WTC11 (cell line): ENCODE measurements around the gene COL16A1. TPM values are rescaled to one million over a fixed set of nuclear protein-coding genes. Genes with fewer than 3 reads are reported as not detected.

ENCODE experiments used
- ATAC-seq: fragments of 200-7000 bp; cut with Tn5 transposase; 2 replicates; pipeline ENCODE4 v1.10.0; 2021; ENCODE audit warnings: mild to moderate bottlenecking, moderate library complexity
- CTCF ChIA-PET: fragments of 300-600 bp; sonication (Branson Sonifier 250); formaldehyde crosslinking; loops from one replicate; lab custom pipeline; 2021; ENCODE audit warnings: antibody characterized with exemption; lab: Charles Lee
- POLR2A ChIA-PET: fragments of 350-600 bp; sonication (Branson Sonifier 250); formaldehyde crosslinking; loops from one replicate; lab custom pipeline; 2021; ENCODE audit warnings: antibody characterized with exemption; lab: Charles Lee
- DNase-seq: peaks from one replicate; pipeline ENCODE4 v3.0.0; 2021; ENCODE audit warnings: low spot score
- H3K27ac Mint-ChIP-seq: 2 replicates; pipeline ENCODE4 v1.8.0; 2021; ENCODE audit warnings: mixed read lengths
- H3K27me3 Mint-ChIP-seq: 2 replicates; pipeline ENCODE4 v1.8.0; 2021; ENCODE audit warnings: low read depth, mild to moderate bottlenecking, moderate library complexity, mixed read lengths
- H3K36me3 Mint-ChIP-seq: 2 replicates; pipeline ENCODE4 v1.8.0; 2021; ENCODE audit warnings: mixed read lengths
- H3K4me1 Mint-ChIP-seq: 2 replicates; pipeline ENCODE4 v1.8.0; 2022; ENCODE audit warnings: mixed read lengths
- H3K4me3 Mint-ChIP-seq: 2 replicates; pipeline ENCODE4 v1.8.0; 2021; ENCODE audit warnings: mild to moderate bottlenecking, moderate library complexity, mixed read lengths
- H3K9me3 Mint-ChIP-seq: 2 replicates; pipeline ENCODE4 v1.8.0; 2021; ENCODE audit warnings: mixed read lengths
- E2F5 ChIP-seq: sonication (generic); formaldehyde crosslinking; IDR thresholded peaks from 2 replicates; pipeline ENCODE4 v1.8.1; 2022; ENCODE audit warnings: mild to moderate bottlenecking, moderate library complexity, missing genetic modification reagents
- ERG ChIP-seq: fragments of 250-450 bp; sonication (Bioruptor Pico); IDR thresholded peaks from 2 replicates; pipeline ENCODE4 v1.8.0; 2021; ENCODE audit warnings: mild to moderate bottlenecking
- FOXJ3 ChIP-seq: sonication (generic); formaldehyde crosslinking; IDR thresholded peaks from 2 replicates; pipeline ENCODE4 v1.9.0; 2021; ENCODE audit warnings: missing genetic modification reagents, mild to moderate bottlenecking, borderline replicate concordance
- HMGA2 ChIP-seq: fragments of 250-450 bp; sonication (Bioruptor Pico); IDR thresholded peaks from 2 replicates; pipeline ENCODE4 v1.4.0; 2021; ENCODE audit warnings: mild to moderate bottlenecking, moderate library complexity
- MLX ChIP-seq: sonication (generic); formaldehyde crosslinking; IDR thresholded peaks from 2 replicates; pipeline ENCODE4 v1.8.1; 2023; ENCODE audit warnings: mild to moderate bottlenecking, missing genetic modification reagents, moderate library complexity
- NR2C2 ChIP-seq: sonication (generic); formaldehyde crosslinking; IDR thresholded peaks from 2 replicates; pipeline ENCODE4 v1.8.0; 2022; ENCODE audit warnings: mild to moderate bottlenecking, missing genetic modification reagents
- PRDM15 ChIP-seq: sonication (generic); formaldehyde crosslinking; IDR thresholded peaks from 2 replicates; pipeline ENCODE4 v1.8.0; 2022; ENCODE audit warnings: missing genetic modification reagents
- PREB ChIP-seq: sonication (generic); formaldehyde crosslinking; IDR thresholded peaks from 2 replicates; pipeline ENCODE4 v1.8.1; 2022; ENCODE audit warnings: mild to moderate bottlenecking, missing genetic modification reagents, moderate library complexity, borderline replicate concordance
- SMAD4 ChIP-seq: sonication (generic); formaldehyde crosslinking; IDR thresholded peaks from 2 replicates; pipeline ENCODE4 v1.8.0; 2022; ENCODE audit warnings: mild to moderate bottlenecking, missing genetic modification reagents
- SOX15 ChIP-seq: fragments of 250-450 bp; sonication (Bioruptor Pico); IDR thresholded peaks from 2 replicates; pipeline ENCODE4 v1.9.0; 2021; ENCODE audit warnings: mild to moderate bottlenecking
- STAT6 ChIP-seq: sonication (generic); formaldehyde crosslinking; conservative IDR thresholded peaks from 2 replicates; pipeline ENCODE4 v1.8.1; 2023; ENCODE audit warnings: mild to moderate bottlenecking, low read depth, missing genetic modification reagents, moderate library complexity
- ZNF281 ChIP-seq: sonication (generic); formaldehyde crosslinking; IDR thresholded peaks from 2 replicates; pipeline ENCODE4 v1.8.0; 2023; ENCODE audit warnings: mild to moderate bottlenecking, missing genetic modification reagents
- ZNF396 ChIP-seq: fragments of 250-450 bp; sonication (Bioruptor Pico); IDR thresholded peaks from 2 replicates; pipeline ENCODE4 v1.8.0; 2021; ENCODE audit warnings: mild to moderate bottlenecking, moderate library complexity, borderline replicate concordance
- total RNA-seq: library from RNA; stranded (reverse); gene quantifications from 3 replicates; pipeline ENCODE4 v1.2.3, GENCODE V29; 2021

Gene COL16A1
- total RNA-seq, 1 experiment from 2014 or later, result 8.8 TPM

- no peak for TF ChIP-seq ZNF396 (CRISPR knock-in tag)
- TF ChIP-seq NR2C2, result no peak
- TF ChIP-seq ERG (CRISPR knock-in tag), result no peak
- TF ChIP-seq, all 79 proteins: peak for 0
These were observed 46.6 kb downstream of the COL16A1 start (continued) for GRCh38 chr1:31657020-31657804.

- H3K9me3 Mint-ChIP-seq, result no peaks in the 10 kb centered on the region
- POLR2A ChIA-PET, result interaction anchor here (0.5 kb wide), 1 partner anchor 105 kb away, joined by 3 read pairs; no protein-coding TSS in a partner anchor
- peak overlapping the region; percentile 71; the same call in 1 of the 2 replicates for H3K27ac Mint-ChIP-seq
These were observed 48.1 kb downstream of the COL16A1 start for GRCh38 chr1:31655756-31656155.

More at GRCh38 chr1:31655756-31656155, 48.1 kb downstream of the COL16A1 start:
- TF ChIP-seq SOX15 (CRISPR knock-in tag) (no peak), PREB (CRISPR knock-in tag) (no peak), STAT6 (CRISPR knock-in tag) (no peak), MLX (CRISPR knock-in tag) (no peak), SMAD4 (no peak), HMGA2 (no peak), E2F5 (CRISPR knock-in tag) (no peak), PRDM15 (CRISPR knock-in tag) (no peak), FOXJ3 (CRISPR knock-in tag) (no peak), ZNF281 (no peak)
- ATAC-seq (no peak), DNase-seq (no peak)
- CTCF ChIA-PET, result interaction anchor here (1.9 kb wide), 1 partner anchor 133 kb away, joined by 11 read pairs; no protein-coding TSS in a partner anchor
- Mint-ChIP-seq H3K36me3 (no peaks in the 10 kb centered on the region), H3K4me1 (no peaks in the 10 kb centered on the region), H3K27me3 (no peaks in the 10 kb centered on the region), H3K4me3 (no peak overlapping the region)
